NCI-H748 (cell line): ENCODE results near the gene SIRPB1.
"Not testable (repeated sequence)": the region's sequence is repeated elsewhere in the genome, so short reads cannot be mapped to it uniquely, and the experiment has no call there.

ENCODE experiments used
- DNase-seq: peaks from one replicate; lab custom pipeline; 2025; ENCODE audit not compliant: unreplicated experiment; lab: John Stamatoyannopoulos, UW

SIRPB1 gene

DNA sequence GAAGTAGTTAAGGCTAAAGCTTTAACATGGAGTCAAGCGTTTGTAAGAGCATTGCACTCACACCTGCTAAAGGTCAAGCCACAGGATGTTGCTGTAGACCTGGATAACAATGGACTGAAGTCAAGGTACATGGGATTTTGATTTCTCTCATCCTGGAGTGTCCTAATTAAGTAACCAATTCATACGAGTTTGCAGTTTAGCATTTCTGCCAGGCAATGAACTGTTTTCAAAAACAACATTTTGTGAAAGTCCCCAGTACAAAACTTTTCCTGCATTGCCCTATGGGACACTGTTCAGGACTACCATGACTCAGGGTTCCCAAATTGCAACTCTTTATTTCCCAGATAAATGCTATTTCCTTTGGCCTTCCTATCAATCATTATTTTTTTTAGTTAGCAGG is 17.4 kb upstream of the SIRPB1 start:
- no peak for DNase-seq

DNA sequence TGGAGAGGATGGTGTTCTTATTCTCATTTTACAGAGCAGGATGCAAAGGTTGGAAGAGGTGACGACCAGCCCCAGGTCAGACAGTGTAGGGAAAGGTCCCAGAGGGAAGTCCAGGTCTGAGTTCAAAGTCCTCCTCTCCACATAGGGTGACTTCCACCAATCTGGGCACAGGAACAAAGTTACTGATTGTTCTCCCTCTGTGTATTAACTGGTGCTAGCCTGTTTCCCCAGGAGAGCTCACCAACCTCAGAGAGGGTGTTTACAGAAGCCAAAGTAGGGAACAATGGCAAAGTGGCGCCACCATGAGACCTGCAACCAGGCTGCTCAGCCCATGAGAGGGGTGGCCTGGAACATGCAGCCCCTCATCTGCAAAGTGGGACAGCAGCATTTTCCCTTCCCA is 16.8 kb upstream of the SIRPB1 start:
- peak; percentile 18 for DNase-seq

DNA sequence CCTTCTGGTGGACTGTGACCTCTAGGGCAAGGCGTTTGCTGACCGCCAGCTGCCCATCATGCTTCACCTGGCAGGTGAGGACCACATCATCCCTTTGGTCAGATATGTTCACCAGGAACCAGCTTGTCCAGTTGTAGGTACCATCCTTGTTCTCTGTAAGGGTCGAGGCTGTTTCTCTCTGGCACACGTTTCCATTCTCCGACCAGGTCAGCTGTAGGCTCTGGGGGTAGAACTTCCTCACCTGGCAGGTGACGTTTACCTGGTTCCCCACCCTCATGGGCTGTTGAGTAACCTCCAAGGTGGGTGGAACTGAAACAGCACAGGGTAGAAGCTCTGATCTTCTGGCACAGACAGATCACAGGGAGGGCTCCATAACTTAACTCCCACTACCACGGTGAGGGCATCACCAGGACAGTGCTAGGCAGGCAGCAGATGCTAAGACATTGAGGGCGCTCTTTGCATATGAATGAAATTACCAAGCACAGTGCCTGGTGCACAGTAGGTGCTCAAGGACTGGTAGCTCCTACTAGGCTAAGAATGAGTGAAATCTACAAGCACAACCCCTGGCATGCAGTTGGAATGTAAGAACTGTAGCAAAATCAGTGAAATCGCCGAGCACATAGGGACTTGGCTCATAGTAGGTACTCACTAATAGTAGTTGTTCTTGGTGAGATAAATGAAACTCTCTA is 15.6 kb upstream of the SIRPB1 start:
- no peak for DNase-seq

DNA sequence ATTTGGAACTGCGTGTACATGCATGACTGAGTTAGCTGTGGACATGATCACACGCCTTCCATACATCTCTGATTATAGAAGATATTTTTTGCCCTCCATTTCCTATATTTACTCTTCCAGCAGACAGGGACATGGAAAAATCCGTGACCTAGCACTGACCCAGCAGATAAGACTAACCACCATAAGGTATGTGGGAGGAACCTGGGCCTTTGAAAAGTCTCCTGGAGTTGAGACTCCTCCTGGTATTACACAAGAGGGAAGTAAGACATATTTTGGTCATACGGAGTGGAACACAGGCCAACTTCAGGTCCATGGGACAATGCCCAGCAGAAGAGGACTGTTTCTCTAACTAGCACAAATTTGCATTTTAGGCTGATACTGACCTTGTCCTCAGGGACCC is 13.7 kb upstream of the SIRPB1 start:
- DNase-seq = no peak

DNA sequence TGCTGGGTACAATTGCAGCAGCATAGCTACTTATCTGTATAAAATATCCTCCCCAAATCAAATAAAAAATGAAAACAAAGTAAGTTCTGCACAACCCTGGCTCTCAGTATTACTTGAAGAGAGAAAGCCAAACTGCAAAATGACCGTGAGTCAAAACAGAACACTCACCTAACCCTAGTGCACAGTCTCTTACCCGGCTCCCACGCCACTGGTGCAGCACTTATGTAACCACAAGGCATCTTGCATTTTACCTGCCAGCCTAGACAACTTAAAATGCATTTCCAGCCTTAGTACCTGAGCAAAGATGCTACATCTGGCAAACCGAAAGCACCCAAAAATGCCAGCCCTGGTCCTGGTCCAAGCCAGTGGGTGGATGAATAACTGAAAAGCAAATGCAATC is 12.4 kb upstream of the SIRPB1 start:
- no peak for DNase-seq

DNA sequence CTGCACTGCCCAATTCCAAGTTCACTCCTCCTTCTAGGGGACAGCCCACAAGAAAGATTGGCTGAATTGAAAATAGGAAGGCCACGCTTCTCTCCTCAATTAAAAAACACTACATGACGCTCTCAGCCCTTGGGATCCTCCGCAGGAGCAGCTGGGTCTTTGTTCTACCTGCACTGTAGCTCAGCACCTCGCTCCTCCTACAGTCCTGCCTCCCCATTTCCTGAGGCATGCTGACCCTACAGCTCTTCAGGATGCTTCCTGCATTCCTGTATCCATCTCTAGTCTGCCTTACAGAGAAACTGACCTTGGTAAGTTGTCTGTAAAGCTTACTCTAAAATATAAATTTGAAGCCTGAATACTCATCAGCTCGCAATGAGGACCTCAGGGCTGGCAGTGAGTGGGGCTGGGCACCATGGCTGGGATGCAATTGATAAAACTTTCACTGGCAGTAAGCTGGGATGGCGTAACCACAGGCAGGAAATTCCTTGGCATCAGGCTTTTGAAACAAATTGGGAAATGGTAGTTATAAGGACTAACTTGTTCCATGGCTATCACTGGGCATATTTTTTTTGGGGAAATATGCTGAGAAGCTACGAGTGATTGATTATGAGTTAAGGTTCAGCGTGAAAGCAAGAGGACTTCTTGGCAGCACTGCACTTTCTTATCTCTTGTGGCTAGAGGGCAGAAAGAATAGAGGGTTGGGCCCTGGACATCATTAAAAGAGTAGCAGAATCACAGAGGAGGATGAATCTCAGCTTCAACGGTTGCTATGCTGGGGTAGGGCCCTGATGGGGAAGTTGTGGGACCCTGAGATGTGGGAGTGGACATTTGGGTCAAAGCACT is 11.7 kb upstream of the SIRPB1 start:
- no peak for DNase-seq

DNA sequence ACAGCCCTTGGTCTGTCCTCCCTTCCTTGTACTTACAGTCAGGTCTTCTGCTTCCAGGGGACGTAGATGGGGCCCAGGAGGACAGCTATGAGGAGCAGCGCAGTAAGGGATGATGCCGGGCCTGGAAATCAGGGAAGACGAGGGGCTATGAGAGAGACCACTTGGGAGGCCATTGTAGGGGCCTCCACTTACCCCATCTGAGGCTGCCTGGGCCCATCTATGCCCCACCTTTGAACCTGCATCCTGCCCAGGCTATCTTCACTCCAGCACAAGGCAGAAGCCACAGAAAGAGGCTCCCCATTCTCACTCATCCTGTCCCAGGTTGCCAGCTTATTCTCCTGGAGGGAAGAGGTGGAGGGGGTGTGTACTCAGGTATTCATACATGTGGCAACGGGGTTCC is 10.4 kb upstream of the SIRPB1 start:
- no peak for DNase-seq

DNA sequence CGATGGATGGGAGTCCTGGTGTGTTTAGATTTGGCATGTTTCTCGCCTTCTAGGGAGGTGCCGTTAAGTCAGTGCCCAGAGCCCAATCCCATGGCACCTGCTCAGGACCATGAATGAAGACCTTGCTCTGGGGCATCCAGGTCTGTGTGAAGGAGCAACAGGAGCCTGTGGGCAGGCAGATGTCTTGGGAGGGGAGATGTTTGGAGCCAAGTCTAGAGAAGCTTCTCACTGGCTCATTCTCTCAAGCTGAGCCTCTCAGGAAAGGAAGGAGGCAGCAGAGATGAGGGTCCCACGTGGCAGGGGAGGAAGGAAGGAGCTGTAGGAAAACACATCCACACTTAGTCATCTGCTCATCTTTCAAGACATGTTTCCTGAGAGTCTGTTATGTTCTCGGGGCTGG is 9.5 kb upstream of the SIRPB1 start:
- DNase-seq = no peak

DNA sequence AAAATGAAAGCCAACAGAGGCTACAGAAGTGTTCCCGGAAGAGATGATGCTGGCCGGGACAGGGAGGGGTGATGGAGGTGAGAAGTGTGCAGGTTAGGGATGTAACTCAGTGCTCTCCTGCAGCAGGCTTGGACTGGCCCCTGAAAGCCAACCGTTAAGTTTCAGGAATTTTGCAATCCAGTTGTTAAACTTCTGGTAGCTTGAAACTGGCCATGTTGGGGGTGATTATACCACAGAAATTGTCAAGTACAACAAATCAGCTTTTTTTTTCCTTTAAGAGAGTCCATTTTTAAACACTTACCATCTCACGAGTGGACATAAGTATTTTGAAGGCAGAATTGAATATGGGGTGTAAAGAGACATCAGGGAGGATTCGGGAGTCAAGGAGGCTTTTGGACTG is 8.8 kb upstream of the SIRPB1 start:
- no peak for DNase-seq

DNA sequence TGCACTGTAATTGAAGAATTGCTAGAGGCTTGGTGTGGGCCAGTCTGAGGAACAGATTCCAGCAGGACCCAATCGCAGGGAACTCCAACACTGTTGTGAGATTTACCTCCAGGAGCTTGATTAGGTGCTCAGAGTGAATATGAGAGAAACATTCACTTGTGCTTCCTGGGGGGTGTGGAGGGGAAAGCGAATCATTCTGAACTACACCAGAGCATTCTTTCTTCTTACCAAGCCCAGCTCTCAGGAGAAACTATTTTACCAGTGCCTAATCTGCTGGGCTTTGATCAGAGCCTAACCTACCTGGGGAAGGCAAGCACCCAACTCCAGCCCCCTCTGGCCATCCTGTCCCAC is 7.4 kb upstream of the SIRPB1 start:
- DNase-seq = no peak

DNA sequence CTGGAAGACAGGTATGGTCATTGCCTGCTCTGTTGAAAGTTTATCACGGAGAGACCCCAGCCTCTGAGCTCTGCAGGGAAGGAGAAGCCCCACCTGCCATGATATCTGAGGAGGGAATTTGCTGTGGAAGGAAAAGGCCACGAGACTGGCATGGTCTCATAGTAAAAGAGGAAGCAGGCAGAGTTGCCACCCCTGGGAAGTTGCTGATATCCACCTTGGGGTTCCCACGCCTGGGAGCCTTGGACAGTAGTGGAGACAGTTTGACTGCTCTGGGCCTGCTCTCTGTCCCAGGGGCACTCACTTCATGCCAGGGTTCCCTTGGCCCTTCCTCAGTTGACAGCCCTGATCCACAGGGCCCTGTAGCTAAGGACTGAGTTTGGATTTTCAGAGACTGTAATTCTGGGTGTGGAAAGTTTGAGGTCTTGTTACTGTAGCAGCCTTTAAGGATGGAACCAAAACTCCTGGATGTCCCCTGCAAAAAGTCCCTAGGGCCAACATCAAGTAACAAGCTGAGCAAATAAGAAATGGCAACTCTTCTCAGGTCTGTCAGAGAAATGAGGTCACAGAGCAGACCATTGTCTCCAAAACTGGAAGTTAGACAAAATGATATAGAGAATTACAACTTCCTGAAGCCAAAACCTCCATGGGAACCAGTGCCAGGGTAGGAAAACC is 6.9 kb upstream of the SIRPB1 start:
- no peak for DNase-seq

DNA sequence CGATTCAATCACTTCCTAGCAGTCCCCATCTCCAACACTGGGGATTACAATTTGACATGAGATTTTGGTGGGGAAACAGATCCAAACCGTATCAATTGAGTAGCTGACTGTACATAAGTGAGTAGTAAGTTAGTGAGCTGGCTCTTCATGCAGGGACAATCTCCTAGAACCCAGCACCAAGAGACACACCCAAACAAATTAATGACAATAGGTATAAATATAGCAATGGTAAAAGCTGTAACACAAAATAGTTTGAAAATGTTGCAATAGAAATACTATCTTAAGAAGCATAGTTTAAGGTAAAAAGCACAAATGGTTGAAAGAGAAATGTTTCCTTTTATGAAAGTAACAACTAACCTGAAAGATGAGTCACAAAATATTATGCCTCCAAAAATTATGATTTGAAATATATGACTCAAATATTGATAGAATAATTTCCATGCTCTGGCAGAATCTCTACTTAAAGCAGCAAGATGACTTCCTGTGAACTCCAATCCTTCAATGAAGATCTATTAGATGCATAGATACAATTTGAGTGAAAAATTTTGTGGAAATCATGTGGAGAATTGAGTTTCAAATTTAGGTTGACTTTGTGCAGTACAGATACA is 5.4 kb upstream of the SIRPB1 start:
- no peak for DNase-seq

DNA sequence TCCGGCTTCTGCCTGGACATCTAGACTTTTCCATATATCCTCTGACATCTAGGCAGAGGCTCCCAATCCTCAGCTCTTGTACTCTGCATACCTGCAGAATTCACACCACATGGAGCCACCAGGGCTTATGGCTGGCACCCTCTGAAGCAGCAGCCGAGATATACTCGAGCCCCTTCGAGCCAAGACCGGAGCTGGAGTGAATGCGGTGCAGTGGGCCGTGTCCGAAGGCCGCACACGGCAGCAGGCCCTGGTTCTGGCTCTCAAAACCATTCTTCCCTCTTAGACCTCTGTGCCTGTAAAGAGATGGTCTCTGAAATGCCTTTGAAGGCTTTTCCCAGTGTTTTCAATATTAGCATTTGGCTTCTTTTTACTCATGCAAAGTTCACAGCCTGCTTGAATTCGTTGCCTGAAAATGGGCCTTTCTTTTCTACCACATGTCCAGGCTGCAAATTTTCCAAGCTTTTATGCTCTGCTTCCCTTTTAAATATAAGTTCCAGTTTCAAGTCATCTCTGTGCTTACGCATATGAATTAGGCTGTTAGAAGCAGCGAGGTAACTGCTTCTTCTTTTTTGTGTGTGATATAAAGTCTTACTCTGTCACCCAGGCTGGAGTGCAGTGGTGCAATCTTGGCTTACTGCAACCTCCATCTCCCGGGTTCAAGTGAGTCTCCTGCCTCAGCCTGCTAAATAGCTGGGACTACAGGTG is 3.8 kb upstream of the SIRPB1 start:
- DNase-seq = no peak

DNA sequence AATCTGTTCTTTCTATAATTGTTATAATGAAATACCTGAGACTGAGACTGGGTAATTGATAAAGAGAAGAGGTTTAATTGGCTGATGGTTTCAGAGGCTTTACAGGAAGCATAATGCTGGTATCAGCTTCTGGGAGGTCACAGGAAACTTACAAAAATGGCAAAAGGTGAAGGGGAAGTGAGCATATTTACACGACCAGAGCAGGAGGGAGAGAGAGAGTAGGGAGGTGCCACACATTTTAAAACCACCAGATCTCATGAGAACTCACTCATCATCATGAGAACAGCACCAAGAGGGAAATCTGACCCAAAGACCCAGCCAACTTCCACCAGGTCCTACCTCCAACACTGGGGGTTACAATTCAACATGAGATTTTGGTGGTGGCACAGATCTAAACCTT is 2.6 kb upstream of the SIRPB1 start:
- DNase-seq = no peak

DNA sequence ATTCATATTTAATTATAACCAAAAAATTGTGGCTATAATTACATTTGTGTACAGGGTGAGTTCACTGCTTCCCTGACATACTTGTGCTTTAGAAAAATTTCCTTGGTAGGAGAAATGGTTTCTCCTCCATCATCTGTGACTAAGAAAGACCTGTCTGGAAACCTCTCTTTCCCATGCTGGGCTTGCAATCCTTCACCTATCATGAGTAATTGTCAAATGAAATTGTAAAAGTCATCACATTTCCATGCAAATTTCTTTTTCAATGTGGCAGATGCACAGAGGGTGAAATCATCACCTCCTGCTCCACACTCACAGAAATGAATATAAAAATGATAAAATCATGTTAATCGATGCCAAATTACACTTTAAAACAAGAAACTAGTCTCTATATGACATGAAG is 1.5 kb upstream of the SIRPB1 start:
- no peak for DNase-seq

DNA sequence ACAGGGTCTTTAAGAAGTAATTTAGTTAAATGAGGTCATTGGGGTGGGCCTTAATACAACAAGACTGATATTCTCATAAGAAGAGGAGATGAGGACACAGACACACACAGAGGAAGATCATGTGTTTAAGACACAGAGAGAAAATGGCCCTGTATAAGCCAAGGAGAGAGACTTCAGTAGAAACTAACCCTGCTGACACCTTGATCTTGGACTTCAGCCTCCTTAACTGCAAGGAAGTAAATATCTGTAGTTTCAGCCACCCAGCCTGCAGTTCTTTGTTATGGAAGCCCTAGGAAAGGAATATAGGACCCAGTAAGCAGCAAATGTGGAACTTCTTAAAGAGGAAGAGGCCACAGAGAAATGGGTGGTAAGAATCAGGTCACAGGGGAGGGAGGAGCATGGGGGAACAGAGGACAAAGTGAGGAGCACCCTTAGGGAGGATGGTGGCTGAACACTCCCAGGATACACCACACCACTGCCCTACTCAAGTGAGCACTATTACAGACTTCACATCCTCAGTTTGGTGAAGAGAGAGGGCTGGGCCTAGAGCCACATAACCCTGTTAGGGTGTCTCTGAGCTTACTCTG is 762 bp downstream of the SIRPB1 start:
- no peak for DNase-seq

DNA sequence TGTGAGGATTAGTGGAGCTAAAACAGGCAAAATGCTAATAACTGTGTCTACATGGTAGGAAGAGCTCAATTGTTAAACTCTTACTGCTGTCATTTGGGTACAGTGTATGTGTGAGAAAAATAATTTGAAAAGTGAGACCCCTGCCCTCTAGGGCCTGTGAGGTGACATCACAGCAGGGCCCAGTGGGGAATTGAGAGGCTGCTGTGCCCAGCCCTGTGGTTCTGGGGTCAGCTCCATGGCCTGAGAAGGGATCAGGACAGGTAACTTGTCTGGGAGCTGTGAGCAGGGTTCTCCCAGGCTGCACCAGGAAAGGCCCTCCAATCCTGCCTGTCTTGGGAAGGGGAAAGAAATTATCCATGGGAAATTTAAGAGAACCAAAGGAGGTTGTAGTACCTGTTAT is 1.3 kb downstream of the SIRPB1 start:
- DNase-seq = no peak

DNA sequence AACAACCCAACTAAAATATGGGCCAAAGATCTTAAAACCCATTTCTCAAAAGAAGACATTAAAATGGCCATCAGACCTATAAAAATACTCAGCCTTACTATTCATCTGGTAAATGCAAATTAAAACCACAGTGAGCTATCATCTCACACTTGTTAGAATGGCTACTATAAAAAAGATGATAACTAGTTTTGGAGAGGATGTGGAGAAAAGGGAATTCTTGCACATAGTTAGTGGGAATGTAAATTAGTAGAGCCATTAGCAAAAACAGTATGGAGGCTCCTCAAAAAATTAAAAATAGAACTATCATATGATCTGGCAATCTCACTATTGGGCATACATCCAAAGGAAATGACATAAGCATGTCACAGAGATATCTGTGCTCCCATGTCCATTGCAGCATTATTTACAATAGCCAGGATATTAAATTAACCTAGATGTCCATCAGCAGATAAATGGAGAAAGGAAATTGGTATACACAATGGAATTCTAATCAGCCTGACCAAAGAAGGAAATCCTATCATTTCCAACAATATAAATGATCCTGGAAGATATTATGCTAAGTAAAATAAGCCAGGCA is 2.9 kb downstream of the SIRPB1 start:
- DNase-seq = no peak

DNA sequence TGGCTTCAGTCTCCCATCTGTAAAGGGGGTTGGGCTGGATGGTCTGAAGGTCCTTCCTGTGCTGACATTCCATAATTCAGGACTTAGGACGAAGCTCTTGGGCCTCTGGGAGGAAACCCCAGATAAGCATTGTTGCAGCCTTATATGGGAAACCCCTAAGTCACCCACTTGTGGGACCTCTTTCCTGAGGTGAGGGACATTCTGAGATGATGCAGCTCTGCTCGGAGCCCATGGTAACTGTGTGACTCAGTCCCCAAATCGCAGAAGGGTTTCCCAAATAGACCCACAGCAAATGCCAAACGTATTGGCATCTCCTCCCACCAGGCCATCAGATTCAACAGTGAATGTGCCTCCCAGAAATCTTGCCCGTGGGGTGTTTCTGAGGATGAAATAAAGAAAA is 9.4 kb downstream of the SIRPB1 start:
- DNase-seq = not testable (repeated sequence)

DNA sequence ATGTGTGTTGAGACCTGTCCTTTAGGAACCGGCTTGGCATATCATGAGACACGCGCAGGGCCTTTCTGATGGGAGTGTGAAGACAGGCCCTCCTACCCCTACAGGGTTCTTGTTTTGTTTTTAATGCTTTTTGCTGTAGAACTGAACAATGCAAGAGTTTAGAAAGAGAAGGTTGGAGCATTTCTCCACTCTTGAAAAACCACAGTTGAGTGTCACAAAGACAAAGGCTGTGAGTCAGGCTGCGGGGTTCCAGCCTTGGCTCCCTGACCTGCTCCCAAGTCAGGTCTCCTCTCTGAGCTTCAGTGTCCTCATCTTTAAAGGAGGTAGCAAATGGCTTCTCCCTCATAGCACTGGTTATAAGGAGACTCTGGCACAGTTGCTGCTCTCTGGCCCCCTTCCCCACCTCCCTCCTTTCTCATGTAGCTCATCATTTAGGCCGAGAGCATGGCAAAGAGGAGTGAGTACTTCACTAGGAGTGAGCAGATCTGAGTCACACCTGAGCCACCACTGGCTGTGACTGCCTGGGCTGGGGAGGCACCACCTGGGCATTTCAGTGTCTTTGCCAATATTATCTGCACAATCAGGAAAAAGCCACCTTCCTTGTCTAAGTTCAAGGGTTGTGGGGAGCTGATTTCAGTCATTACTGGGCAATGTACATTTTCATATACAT is 11.0 kb downstream of the SIRPB1 start:
- DNase-seq = not testable (repeated sequence)
